Effector memory CD8-positive, alpha-beta T cell (primary cell): Measurements from ENCODE around the gene ABCC5.
"Not testable (repeated sequence)": the region's sequence is repeated elsewhere in the genome, so short reads cannot be mapped to it uniquely, and the experiment has no call there.

ENCODE experiments used
- ATAC-seq: fragments of 150-1000 bp; cut with Tn5 transposase; replicated peaks from 2 replicates; pipeline ENCODE4 v1.10.0; 2021; ENCODE audit warnings: mild to moderate bottlenecking, moderate library complexity
- DNase-seq, 3 experiments: peaks; one replicate each; pipeline ENCODE4 v3.0.0; 2021
- H3K27ac Mint-ChIP-seq, 2 donors: one replicate each; pipeline ENCODE4 v1.8.0; 2022; ENCODE audit warnings: mild to moderate bottlenecking in 2 of 2, mixed read lengths in 2 of 2, moderate library complexity in 2 of 2
- H3K27me3 Mint-ChIP-seq, 2 donors: one replicate each; pipeline ENCODE4 v1.8.0; 2022; ENCODE audit warnings: mixed read lengths in 2 of 2
- H3K36me3 Mint-ChIP-seq: one replicate; pipeline ENCODE4 v1.8.0; 2022; ENCODE audit warnings: mild to moderate bottlenecking, moderate library complexity, mixed read lengths; ENCODE audit not compliant: insufficient read depth
- H3K4me1 Mint-ChIP-seq, 2 donors: one replicate each; pipeline ENCODE4 v1.8.0; 2022; ENCODE audit warnings: low read depth in 2 of 2, mixed read lengths in 2 of 2
- H3K4me3 Mint-ChIP-seq, 2 donors: one replicate each; pipeline ENCODE4 v1.8.0; 2022; ENCODE audit warnings: mild to moderate bottlenecking in 2 of 2, mixed read lengths in 2 of 2, moderate library complexity in 2 of 2
- H3K9me3 Mint-ChIP-seq, 2 donors: one replicate each; pipeline ENCODE4 v1.8.0; 2022; ENCODE audit warnings: mixed read lengths in 2 of 2

The ABCC5 gene

DNA sequence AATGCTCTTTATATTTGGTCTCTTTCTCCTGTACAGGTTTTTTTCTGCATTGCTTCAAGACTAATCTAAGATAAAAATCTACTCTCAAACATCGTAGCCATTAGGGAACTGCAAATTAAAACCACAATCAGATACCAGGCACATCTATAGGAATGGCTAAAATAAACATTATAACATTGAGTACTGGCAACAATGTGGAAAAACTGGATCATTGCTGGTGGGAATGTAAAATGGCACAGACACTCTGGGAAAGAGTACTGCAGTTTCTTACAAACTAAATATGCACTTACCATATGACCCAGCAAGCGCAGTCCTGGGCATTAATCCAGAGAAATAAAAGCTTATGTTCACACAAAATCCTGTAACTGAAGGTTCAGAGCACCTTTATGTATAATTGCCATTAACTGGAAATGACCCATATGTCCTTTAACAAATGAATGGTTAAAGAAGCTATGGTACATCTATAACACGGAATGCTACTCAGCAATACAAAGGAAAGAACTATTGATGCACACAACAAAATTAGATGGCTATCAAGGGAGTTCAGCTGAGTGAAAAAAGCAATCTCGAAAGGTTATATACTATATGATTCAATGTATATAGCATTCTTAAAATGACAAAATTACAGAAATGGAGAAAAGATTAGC is 6.3 kb downstream of the ABCC5 start:
- ATAC-seq, result no peak
- Mint-ChIP-seq H3K4me3 (no peak overlapping the region), H3K4me1 (peaks cover 5 to 17% of the 10 kb centered on the region in 2 donors), H3K9me3 (no peaks in the 10 kb centered on the region), H3K36me3 (peaks cover 15% of the 10 kb centered on the region), H3K27me3 (no peaks in the 10 kb centered on the region), H3K27ac (no peak overlapping the region)
- DNase-seq, result no peak

DNA sequence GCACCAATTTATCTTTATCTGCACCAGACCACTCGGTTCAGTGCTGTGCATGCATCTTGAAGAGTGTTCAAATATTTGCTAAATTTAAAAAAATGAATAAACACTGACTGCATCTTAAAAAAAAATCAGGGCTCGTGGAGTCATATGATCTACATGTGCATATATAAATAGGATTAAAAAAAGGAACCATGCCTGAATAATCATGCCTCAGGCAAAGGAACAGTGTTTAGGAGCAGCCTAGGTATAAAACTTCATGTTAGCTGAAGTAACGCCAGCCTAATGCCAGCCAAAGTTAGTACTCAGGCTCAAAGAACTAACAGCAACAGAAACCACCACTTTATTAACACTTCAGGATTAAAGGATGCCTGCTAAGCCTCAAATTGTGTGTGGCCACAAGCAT is 9.5 kb downstream of the ABCC5 start:
- Mint-ChIP-seq H3K27me3 (no peaks in the 10 kb centered on the region), H3K4me1 (peaks cover 4 to 5% of the 10 kb centered on the region in 2 donors), H3K36me3 (peaks cover 8% of the 10 kb centered on the region), H3K9me3 (no peaks in the 10 kb centered on the region), H3K27ac (no peak overlapping the region), H3K4me3 (no peak overlapping the region)
- DNase-seq (no peak), ATAC-seq (no peak)

DNA sequence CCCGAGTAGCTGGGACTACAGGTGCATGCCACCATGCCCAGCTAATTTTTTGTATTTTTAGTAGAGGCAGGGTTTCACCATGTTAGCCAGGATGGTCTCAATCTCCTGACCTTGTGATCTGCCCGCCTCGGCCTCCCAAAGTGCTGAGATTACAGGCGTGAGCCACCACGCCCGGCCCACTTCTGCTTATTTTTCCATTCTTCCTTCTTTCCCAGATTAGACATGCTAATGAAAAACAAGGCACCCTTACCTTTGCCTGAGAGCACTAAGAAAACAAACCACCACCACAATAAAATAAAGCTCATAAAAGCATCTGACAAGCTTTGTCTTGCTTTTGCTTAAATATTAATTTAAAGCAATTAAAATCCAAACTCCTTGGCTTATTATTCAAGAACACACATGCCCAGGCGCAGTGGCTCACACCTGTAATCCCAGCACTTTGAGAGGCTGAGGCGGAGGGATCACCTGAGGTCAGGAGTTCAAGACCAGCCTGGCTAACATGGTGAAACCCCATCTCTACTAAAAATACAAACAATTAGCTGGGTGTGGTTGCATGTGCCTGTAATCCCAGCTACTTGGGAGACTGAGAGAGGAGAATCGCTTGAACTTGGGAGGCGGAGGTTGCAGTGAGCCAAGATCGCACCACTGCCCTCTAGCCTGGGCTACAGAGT is 10.4 kb downstream of the ABCC5 start:
- H3K27me3 Mint-ChIP-seq, H3K4me1 Mint-ChIP-seq, ATAC-seq, H3K4me3 Mint-ChIP-seq, DNase-seq, H3K27ac Mint-ChIP-seq, H3K36me3 Mint-ChIP-seq, H3K9me3 Mint-ChIP-seq: not testable (repeated sequence)

DNA sequence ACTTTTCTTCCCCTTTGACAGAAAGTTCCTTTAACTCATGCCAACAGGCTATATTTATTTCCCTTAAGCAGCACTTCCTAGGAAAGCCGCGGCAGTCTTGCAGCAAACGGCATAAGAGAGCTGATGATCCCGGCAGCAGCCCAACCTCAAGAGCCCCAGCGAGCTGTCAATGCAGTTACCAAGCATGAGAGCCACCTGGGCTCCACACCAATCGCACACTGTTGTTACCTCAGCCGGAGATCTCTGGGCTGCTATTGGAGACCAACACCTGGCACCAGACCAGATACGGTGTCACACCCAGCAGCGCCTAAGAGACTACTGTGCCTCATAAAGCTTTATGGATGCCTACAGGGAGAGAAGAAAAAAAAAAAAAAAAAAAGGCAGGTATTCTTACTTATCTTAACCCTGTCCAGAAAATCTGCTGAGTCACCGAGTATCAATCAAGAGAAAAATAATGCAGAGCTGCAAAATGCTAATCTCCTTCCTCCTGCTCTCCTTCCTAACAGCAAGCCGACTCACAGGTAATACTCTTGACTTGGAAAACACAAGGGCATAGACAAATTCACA is 11.7 kb downstream of the ABCC5 start:
- H3K27ac Mint-ChIP-seq, result peak overlapping the region in 1 of 2 donors; percentile 80
- no peaks in the 10 kb centered on the region for H3K9me3 Mint-ChIP-seq
- no peaks in the 10 kb centered on the region for H3K27me3 Mint-ChIP-seq
- DNase-seq (no peak), ATAC-seq (no peak)
- no peak overlapping the region for H3K4me3 Mint-ChIP-seq
- H3K36me3 Mint-ChIP-seq, result peaks cover 10% of the 10 kb centered on the region
- H3K4me1 Mint-ChIP-seq, result peaks cover 0 to 7% of the 10 kb centered on the region in 2 donors

DNA sequence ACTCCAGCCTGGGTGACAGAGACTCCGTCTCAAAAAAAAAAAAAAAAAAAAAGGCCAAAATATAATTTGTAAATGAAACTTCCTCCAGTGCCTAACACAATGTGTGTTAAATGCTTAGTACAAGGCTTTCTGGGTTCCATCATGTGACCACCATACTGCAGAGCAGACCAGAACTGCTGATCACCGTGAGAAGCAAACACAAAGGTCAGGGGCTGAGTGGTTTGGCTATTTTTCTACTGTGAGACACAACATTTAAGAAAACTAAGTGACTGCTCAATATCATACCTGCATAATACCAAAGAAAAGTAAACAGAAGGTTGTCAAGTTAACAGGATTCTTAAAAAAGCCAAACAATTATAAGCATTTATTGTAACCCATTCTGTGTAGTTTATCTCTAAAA is 13.2 kb downstream of the ABCC5 start:
- no peak overlapping the region for H3K4me3 Mint-ChIP-seq
- H3K4me1 Mint-ChIP-seq, result peaks cover 0 to 7% of the 10 kb centered on the region in 2 donors
- H3K36me3 Mint-ChIP-seq, result peaks cover 12% of the 10 kb centered on the region

DNA sequence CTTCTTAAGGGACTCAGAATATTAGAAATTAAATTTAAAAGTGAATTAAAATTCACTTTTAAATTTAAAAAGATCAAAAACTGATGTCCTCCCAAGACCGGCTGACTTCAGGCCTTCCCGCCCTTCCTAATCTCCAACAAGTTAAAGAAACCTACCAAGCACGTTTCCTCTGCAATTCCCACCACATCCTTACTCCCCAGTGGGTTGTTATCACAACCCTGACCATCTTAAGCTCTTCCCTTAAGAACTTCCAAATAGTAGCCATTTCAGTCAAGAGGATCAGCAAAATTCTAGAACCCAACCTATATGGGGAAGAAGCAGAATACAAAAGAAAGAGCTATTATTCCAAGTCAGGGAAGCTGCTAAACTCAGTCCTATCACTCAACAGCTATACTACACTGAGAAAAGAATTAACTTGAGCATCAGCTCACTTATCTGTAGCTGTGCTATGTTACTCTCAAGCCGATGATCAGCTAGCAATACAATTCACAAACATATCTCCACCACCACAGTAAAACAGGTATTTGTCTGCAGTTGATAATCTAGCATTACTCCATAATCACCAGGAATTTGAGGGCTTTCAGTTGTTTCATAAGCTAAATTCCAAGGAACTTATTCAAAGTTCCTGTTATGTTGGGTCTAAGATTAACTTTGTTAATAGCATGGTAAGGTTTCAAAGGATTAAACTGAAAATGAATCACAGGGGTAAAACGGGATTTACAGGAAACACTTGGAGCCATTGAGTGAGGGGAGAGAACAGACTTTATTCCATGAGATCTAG is 14.3 kb downstream of the ABCC5 start:
- ATAC-seq (no peak), DNase-seq (no peak)
- Mint-ChIP-seq H3K9me3 (no peaks in the 10 kb centered on the region), H3K27ac (no peak overlapping the region), H3K4me3 (no peak overlapping the region), H3K27me3 (no peaks in the 10 kb centered on the region), H3K36me3 (peaks cover 16% of the 10 kb centered on the region), H3K4me1 (peaks cover 0 to 7% of the 10 kb centered on the region in 2 donors)

More for the DNA sequence above, 13.2 kb downstream of the ABCC5 start:
- Mint-ChIP-seq H3K9me3 (no peaks in the 10 kb centered on the region), H3K27me3 (no peaks in the 10 kb centered on the region), H3K27ac (no peak overlapping the region)
- ATAC-seq (no peak), DNase-seq (no peak)

DNA sequence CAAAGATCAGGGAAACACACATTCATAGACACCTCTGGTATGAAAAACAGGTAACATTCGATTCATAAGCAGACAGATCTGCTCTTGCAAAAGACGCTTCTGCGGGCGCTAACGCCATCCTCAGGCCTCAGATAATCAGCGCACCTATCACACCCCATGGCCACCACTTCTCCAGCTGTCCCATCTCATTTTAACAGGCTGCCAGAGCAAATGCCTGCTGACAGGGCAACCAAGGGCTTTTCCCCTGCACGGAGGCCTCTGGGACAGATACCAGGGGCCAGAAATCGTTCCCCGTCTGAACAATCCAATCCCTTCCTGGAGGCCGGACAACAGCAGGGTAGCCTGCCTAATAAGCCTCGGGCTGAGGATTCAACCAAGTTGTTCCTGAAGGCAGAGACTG is 15.2 kb downstream of the ABCC5 start:
- Mint-ChIP-seq H3K4me3 (no peak overlapping the region), H3K27ac (no peak overlapping the region), H3K27me3 (no peaks in the 10 kb centered on the region), H3K36me3 (peaks cover 16% of the 10 kb centered on the region), H3K4me1 (peaks cover 0 to 7% of the 10 kb centered on the region in 2 donors), H3K9me3 (no peaks in the 10 kb centered on the region)
- DNase-seq (no peak), ATAC-seq (no peak)

DNA sequence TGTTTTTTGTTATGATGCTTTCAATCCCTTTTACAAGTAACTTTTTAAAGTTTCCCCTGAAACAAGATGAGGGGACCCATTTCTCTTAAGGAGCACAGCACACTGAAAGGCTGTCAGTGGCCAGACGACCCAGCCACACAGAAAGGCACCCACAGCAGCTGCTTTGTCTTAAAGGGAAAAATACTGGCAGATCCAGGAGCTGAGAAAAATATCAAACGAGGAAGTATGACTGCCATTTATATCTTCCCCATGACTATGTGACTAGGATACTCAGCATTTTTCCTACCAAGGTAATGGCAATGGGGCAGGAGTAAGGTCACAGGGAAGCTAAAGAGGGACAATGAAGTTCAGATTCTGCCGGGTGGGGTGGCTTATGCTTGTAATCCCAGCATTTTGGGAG is 15.9 kb downstream of the ABCC5 start:
- peaks cover 0 to 7% of the 10 kb centered on the region in 2 donors for H3K4me1 Mint-ChIP-seq
- peaks cover 16% of the 10 kb centered on the region for H3K36me3 Mint-ChIP-seq
- H3K9me3 Mint-ChIP-seq, result no peaks in the 10 kb centered on the region
- no peaks in the 10 kb centered on the region for H3K27me3 Mint-ChIP-seq
- no peak overlapping the region for H3K27ac Mint-ChIP-seq
- ATAC-seq, result no peak
- H3K4me3 Mint-ChIP-seq, result no peak overlapping the region
- no peak for DNase-seq

DNA sequence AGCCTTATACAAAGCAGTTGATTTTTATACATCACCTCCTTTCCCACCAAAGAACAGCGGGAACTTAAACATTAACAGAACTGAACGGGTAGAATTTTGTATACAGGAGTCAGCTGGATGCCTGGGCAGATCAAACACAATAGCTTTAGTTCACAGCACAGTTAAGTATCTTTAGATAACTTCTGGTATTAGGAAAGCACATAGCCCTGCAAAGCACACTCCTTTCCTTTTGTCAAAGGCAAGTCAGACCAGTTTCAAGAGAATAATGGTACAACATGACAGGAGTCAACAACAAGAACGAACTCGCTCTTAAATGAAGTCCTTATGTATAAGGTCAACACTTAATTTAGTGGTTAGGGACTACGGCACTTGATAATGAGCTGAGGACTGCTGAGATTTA is 26.3 kb downstream of the ABCC5 start:
- Mint-ChIP-seq H3K36me3 (peaks cover 13% of the 10 kb centered on the region), H3K27me3 (no peaks in the 10 kb centered on the region), H3K9me3 (no peaks in the 10 kb centered on the region), H3K4me1 (peaks cover 0 to 3% of the 10 kb centered on the region in 2 donors), H3K27ac (no peak overlapping the region), H3K4me3 (no peak overlapping the region)
- no peak for ATAC-seq
- DNase-seq, result no peak

DNA sequence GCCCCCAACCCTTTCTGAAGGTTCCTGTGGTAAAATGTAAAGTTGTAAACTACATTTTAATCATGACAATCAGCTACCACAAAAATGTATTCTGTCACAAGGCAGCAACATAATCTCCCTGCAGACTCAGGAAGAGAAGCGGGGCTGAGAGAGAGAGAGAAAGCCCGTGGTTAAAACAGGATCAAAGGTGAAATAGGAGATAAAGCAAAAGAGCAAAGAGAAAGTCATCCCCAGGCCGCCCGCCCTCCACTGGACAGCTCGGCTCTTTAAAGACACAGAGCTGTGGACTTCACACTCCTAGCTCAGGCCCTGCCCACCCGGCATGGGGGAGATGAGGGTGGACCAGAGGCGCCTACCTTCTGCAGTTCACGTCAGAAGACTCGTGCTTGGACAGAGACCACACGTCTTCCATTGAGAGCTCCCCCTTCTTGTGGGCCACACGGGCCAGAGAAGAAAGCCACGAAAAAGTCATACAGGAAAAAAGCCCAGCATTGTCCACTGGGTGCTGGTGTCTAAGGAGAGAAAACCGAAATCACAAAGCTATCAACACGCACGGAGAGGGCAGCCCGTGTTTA is 29.4 kb downstream of the ABCC5 start:
- Mint-ChIP-seq H3K27ac (no peak overlapping the region), H3K4me3 (no peak overlapping the region), H3K36me3 (peaks cover 18% of the 10 kb centered on the region), H3K9me3 (no peaks in the 10 kb centered on the region), H3K4me1 (peaks cover 0 to 3% of the 10 kb centered on the region in 2 donors), H3K27me3 (no peaks in the 10 kb centered on the region)
- DNase-seq (no peak), ATAC-seq (no peak)

DNA sequence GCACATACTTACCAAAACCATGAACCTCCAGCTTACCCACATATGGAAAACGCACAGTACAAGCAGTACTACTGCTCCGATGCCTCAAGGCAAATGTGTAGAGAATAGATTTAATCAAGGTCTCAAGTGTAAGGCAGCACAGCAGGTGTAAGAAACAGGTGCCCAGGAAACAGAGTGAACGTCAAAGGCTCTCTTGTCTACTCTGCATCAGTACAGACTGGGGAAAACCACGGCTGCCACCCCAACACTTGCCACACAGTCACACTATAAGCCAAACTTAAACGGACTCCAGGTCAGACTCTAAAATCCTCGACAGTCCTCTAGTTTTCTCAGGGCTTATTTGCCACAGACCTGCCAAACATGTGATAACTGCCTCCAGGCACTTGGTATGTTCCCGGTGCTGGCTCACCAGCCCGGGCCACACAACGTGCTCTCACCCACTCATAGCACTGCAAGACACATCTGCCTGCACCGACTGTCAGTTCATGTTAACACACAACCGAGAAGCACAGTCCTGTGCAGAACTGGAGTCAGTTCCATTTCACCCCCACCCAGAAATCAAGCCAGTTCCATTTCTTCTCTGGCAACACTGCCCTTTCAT is 30.6 kb downstream of the ABCC5 start:
- Mint-ChIP-seq H3K4me3 (no peak overlapping the region), H3K36me3 (peaks cover 23% of the 10 kb centered on the region), H3K9me3 (no peaks in the 10 kb centered on the region), H3K4me1 (peaks cover 0 to 3% of the 10 kb centered on the region in 2 donors), H3K27ac (peak overlapping the region in 1 of 2 donors; percentile 36), H3K27me3 (no peaks in the 10 kb centered on the region)
- no peak for DNase-seq
- ATAC-seq, result no peak

DNA sequence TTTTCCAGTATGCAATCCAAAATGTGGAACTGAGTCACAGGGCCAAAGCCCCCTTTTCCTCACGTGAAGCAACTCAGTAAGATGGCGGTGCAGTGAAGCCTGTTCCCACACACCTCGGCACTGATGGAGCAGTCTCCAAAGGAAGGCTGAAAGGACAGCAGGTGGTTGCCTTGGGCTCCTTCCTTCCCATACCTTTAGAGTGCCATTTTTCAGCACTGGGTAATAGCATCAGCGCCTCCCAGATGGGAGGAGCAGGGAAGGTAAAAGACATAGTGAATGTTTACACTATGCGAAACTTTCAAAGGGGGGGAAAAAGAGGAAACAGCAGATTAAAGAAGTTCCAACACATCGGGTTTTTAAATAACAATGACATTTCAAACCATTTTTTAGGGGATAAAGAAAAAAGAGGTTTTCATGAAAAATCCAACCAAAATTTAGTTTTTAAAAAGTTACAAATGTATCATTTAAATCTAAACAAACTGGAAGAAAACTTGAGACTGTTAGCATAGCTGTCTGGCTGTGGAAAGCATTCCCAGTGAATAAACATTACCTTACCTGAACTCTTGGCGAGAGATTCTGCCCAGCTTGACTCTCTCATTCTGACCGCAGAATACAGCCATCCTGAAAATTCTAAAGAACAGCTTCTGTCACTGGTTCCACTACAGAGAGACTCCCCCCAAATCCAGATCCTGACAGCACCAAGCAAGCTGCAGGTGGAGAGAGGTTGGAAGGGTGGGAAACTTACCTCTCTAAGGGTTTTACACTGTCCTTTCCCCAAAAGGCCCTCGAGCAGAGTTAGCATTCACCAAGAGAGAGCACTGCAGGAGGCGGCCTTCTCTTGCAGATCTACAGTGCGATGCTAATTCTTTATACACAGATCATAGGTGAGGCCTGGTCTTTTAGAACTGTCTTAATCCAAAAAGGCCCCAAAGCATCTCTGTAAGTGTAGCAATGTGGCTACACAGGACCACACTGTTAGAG is 32.6 kb downstream of the ABCC5 start:
- Mint-ChIP-seq H3K4me3 (no peak overlapping the region), H3K4me1 (peaks cover 0 to 3% of the 10 kb centered on the region in 2 donors), H3K9me3 (no peaks in the 10 kb centered on the region), H3K36me3 (peaks cover 23% of the 10 kb centered on the region), H3K27me3 (no peaks in the 10 kb centered on the region), H3K27ac (no peak overlapping the region)
- DNase-seq (no peak), ATAC-seq (no peak)
